Parathyroid adenoma (tissue), 2 donors: ENCODE data around the gene TMEM30A.

Experiments
- H2AFZ ChIP-seq: fragments of 300-600 bp; sonication (generic); one replicate; pipeline ENCODE4 v1.7.0; 2017; ENCODE audit warnings: antibody characterized with exemption, mild to moderate bottlenecking
- H3K27ac ChIP-seq: fragments of 300-600 bp; sonication (generic); one replicate; pipeline ENCODE4 v1.7.0; 2017
- H3K27me3 ChIP-seq: fragments of 300-600 bp; sonication (generic); one replicate; pipeline ENCODE4 v1.7.0; 2017; ENCODE audit warnings: low read length; ENCODE audit not compliant: control insufficient read depth, insufficient read depth
- H3K36me3 ChIP-seq: fragments of 300-600 bp; sonication (generic); one replicate; pipeline ENCODE4 v1.7.0; 2017; ENCODE audit warnings: low read length; ENCODE audit not compliant: control insufficient read depth, insufficient read depth
- H3K4me1 ChIP-seq: fragments of 300-600 bp; sonication (generic); one replicate; pipeline ENCODE4 v1.7.0; 2017; ENCODE audit warnings: control low read depth
- H3K4me2 ChIP-seq: fragments of 300-600 bp; sonication (generic); one replicate; pipeline ENCODE4 v1.7.0; 2017; ENCODE audit warnings: low read length
- H3K4me3 ChIP-seq: fragments of 300-600 bp; sonication (generic); one replicate; pipeline ENCODE4 v1.7.0; 2017; ENCODE audit warnings: low read depth, low read length
- H3K79me2 ChIP-seq: fragments of 300-600 bp; sonication (generic); one replicate; pipeline ENCODE4 v1.7.0; 2017; ENCODE audit warnings: control low read depth
- H3K9ac ChIP-seq: fragments of 300-600 bp; sonication (generic); one replicate; pipeline ENCODE4 v1.7.0; 2017; ENCODE audit warnings: mild to moderate bottlenecking
- H3K9me3 ChIP-seq: fragments of 300-600 bp; sonication (generic); one replicate; pipeline ENCODE4 v1.7.0; 2017; ENCODE audit warnings: low read length; ENCODE audit not compliant: control insufficient read depth
- CTCF ChIP-seq: fragments of 300-600 bp; sonication (generic); IDR thresholded peaks from one replicate; pipeline ENCODE4 v1.7.0; 2017; ENCODE audit warnings: antibody characterized with exemption, mild to moderate bottlenecking
- donor health status: primary hyperparathyroidism.

Gene TMEM30A

GRCh38 chr6:75290136-75290945 lies 5.7 kb upstream of the TMEM30A start:
- Histone ChIP-seq H3K79me2 (no peaks in the 10 kb centered on the region), H3K27ac (peak overlapping the region; percentile 8), H2AFZ (no peak overlapping the region), H3K36me3 (no peaks in the 10 kb centered on the region), H3K9ac (no peak overlapping the region), H3K4me1 (peaks cover 4% of the 10 kb centered on the region), H3K9me3 (no peaks in the 10 kb centered on the region), H3K4me2 (no peak overlapping the region), H3K4me3 (no peak overlapping the region), H3K27me3 (no peaks in the 10 kb centered on the region)
- TF ChIP-seq CTCF, result no peak

GRCh38 chr6:75288023-75288422 lies 3.4 kb upstream of the TMEM30A start:
- H2AFZ ChIP-seq, result no peak overlapping the region
- no peaks in the 10 kb centered on the region for H3K27me3 ChIP-seq
- peaks cover 15% of the 10 kb centered on the region for H3K79me2 ChIP-seq
- no peak for TF ChIP-seq CTCF
- peaks cover 4% of the 10 kb centered on the region for H3K4me1 ChIP-seq
- no peaks in the 10 kb centered on the region for H3K36me3 ChIP-seq
- H3K4me2 ChIP-seq, result no peak overlapping the region
- H3K9ac ChIP-seq, result no peak overlapping the region
- H3K4me3 ChIP-seq, result no peak overlapping the region
- H3K27ac ChIP-seq, result no peak overlapping the region
- H3K9me3 ChIP-seq, result no peaks in the 10 kb centered on the region

- Histone ChIP-seq H3K4me1 (peaks cover 8% of the 10 kb centered on the region), H3K27me3 (no peaks in the 10 kb centered on the region), H3K4me3 (no peak overlapping the region), H3K27ac (no peak overlapping the region), H3K36me3 (no peaks in the 10 kb centered on the region), H3K9ac (no peak overlapping the region), H3K79me2 (peaks cover 21% of the 10 kb centered on the region), H3K9me3 (no peaks in the 10 kb centered on the region), H3K4me2 (no peak overlapping the region), H2AFZ (no peak overlapping the region)
- TF ChIP-seq CTCF, result no peak
These were observed 2.8 kb upstream of the TMEM30A start for GRCh38 chr6:75287424-75287823.

GRCh38 chr6:75286955-75287354 lies 2.4 kb upstream of the TMEM30A start:
- Histone ChIP-seq H3K79me2 (peaks cover 21% of the 10 kb centered on the region), H3K27me3 (no peaks in the 10 kb centered on the region), H3K36me3 (no peaks in the 10 kb centered on the region), H3K9ac (no peak overlapping the region), H3K4me2 (no peak overlapping the region), H3K4me3 (no peak overlapping the region), H3K4me1 (peaks cover 8% of the 10 kb centered on the region), H2AFZ (no peak overlapping the region), H3K9me3 (no peaks in the 10 kb centered on the region), H3K27ac (no peak overlapping the region)
- TF ChIP-seq CTCF, result no peak

- no peaks in the 10 kb centered on the region for H3K36me3 ChIP-seq
- peaks cover 24% of the 10 kb centered on the region for H3K79me2 ChIP-seq
- H3K27ac ChIP-seq, result peak overlapping the region; percentile 88
- no peaks in the 10 kb centered on the region for H3K9me3 ChIP-seq
- no peak for TF ChIP-seq CTCF
- H3K4me1 ChIP-seq, result peaks cover 8% of the 10 kb centered on the region
- H3K27me3 ChIP-seq, result no peaks in the 10 kb centered on the region
- H3K9ac ChIP-seq, result peak overlapping the region; percentile 0
- H3K4me2 ChIP-seq, result peak overlapping the region; percentile 91
- peak overlapping the region; percentile 83 for H3K4me3 ChIP-seq
- H2AFZ ChIP-seq, result peak overlapping the region; percentile 99
These were observed 669 bp upstream of the TMEM30A start for GRCh38 chr6:75285283-75285639.
